Endothelial cell of umbilical vein (primary cell): ENCODE data around the gene SNED1. TPM values are rescaled to one million over a fixed set of nuclear protein-coding genes. Genes with fewer than 3 reads are reported as not detected.

Experiments used
- BruUV-seq: library from RNA; stranded (reverse); fragments of 400-500 nt; replicated peaks from 2 replicates; lab custom pipeline; 2021; lab: Mats Ljungman, UMichigan
- CTCF ChIA-PET: fragments of 300-600, 350-600 bp; sonication (Branson Sonifier 250); formaldehyde crosslinking; loops from one replicate; lab custom pipeline; 2021; ENCODE audit warnings: antibody characterized with exemption, inconsistent platforms; lab: Charles Lee
- POLR2A ChIA-PET: fragments of 300-600, 350-600 bp; sonication (Branson Sonifier 250); formaldehyde crosslinking; loops from one replicate; lab custom pipeline; 2021; ENCODE audit warnings: antibody characterized with exemption, inconsistent platforms; lab: Charles Lee
- DNase-seq: peaks from one replicate; pipeline ENCODE4 v3.0.0-alpha.2; 2011; ENCODE audit warnings: low read depth, low spot score
- FAIRE-seq: peaks from 2 replicates; lab custom pipeline; 2011; peaks lifted over from hg19 to GRCh38; lab: Jason Lieb, UNC
- H2AFZ ChIP-seq: 2 replicates; pipeline ENCODE4 v1.6.0; 2012; ENCODE audit warnings: low read depth, low read length, control low read depth, inconsistent platforms
- H3K27ac ChIP-seq: 2 replicates; pipeline ENCODE4 v1.5.1; 2011; ENCODE audit warnings: low read depth, mild to moderate bottlenecking, control low read depth, low read length, moderate library complexity; ENCODE audit not compliant: insufficient read depth
- H3K27me3 ChIP-seq, 2 experiments: 2 replicates each; pipeline versions ENCODE4 v1.6.0 to v1.6.1; 2011; ENCODE audit warnings: low read length in 2 of 2, mixed read lengths in 1 of 2; ENCODE audit not compliant: control insufficient read depth in 2 of 2, insufficient read depth in 2 of 2
- H3K36me3 ChIP-seq, 2 experiments: 2 replicates in 1 of 2; 3 replicates in 1 of 2; pipeline ENCODE4 v1.5.1; 2011; ENCODE audit warnings: low read length in 2 of 2, mild to moderate bottlenecking in 1 of 2, moderate library complexity in 1 of 2; ENCODE audit not compliant: control insufficient read depth in 2 of 2, insufficient read depth in 2 of 2; ENCODE audit errors: extremely low read depth in 1 of 2
- H3K4me1 ChIP-seq: 3 replicates; pipeline ENCODE4 v1.5.1; 2011; ENCODE audit warnings: mild to moderate bottlenecking, low read length; ENCODE audit not compliant: control insufficient read depth, insufficient read depth; ENCODE audit errors: extremely low read depth
- H3K4me2 ChIP-seq: 2 replicates; pipeline ENCODE4 v1.6.1; 2011; ENCODE audit warnings: low read length, control low read depth, mixed read lengths; ENCODE audit not compliant: insufficient read depth
- H3K4me3 ChIP-seq, 3 experiments: fragments of 200-600 bp in 1 of 3; sonication (generic), shearing (Covaris generic) in 1 of 3; replicated peaks in 1 of 3; 2 replicates each; pipeline ENCODE4 v1.5.1; 2011 to 2016; ENCODE audit warnings: control low read depth in 3 of 3, low read length in 3 of 3, mild to moderate bottlenecking in 2 of 3, inconsistent platforms in 1 of 3, low read depth in 1 of 3, moderate library complexity in 1 of 3; ENCODE audit not compliant: insufficient read depth in 1 of 3
- H3K79me2 ChIP-seq: 2 replicates; pipeline ENCODE4 v1.6.0; 2012; ENCODE audit warnings: low read length, inconsistent platforms; ENCODE audit not compliant: control insufficient read depth, insufficient read depth
- H3K9ac ChIP-seq: replicated peaks from 2 replicates; pipeline ENCODE3; 2011; ENCODE audit warnings: low read length, control low read depth; ENCODE audit not compliant: insufficient read depth; ENCODE audit errors: extremely low read depth
- H3K9me1 ChIP-seq: replicated peaks from 3 replicates; pipeline ENCODE4 v1.6.0; 2011; ENCODE audit warnings: mild to moderate bottlenecking, low read length; ENCODE audit not compliant: control insufficient read depth, insufficient read depth; ENCODE audit errors: extremely low read depth
- H3K9me3 ChIP-seq: replicated peaks from 2 replicates; pipeline ENCODE4 v1.5.1; 2012; ENCODE audit warnings: low read length, inconsistent platforms; ENCODE audit not compliant: control insufficient read depth, insufficient read depth
- H4K20me1 ChIP-seq: replicated peaks from 2 replicates; pipeline ENCODE3; 2011; ENCODE audit warnings: mild to moderate bottlenecking, low read length; ENCODE audit not compliant: control insufficient read depth, insufficient read depth; ENCODE audit errors: extremely low read depth
- CTCF ChIP-seq, 2 donors: IDR thresholded peaks; 1 replicate in 1 of 2; 2 replicates in 1 of 2; pipeline ENCODE4 v1.5.1; 2011; ENCODE audit warnings: low read length in 2 of 2, mild to moderate bottlenecking in 2 of 2, moderate library complexity in 2 of 2, control low read depth in 1 of 2, inconsistent platforms in 1 of 2, low read depth in 1 of 2; ENCODE audit not compliant: insufficient read depth in 1 of 2; ENCODE audit errors: extremely low read depth in 1 of 2
- EZH2 ChIP-seq: IDR thresholded peaks from 2 replicates; pipeline ENCODE4 v1.6.1; 2012; ENCODE audit warnings: borderline replicate concordance, low read depth, mild to moderate bottlenecking, moderate library complexity, low read length, inconsistent platforms; ENCODE audit not compliant: severe bottlenecking
- FOS ChIP-seq: IDR thresholded peaks from 2 replicates; pipeline ENCODE4 v1.6.1; 2011; ENCODE audit warnings: mild to moderate bottlenecking, low read length, moderate library complexity, borderline replicate concordance; ENCODE audit not compliant: insufficient read depth
- GATA2 ChIP-seq: IDR thresholded peaks from 2 replicates; pipeline ENCODE4 v1.7.0; 2011; ENCODE audit warnings: low read depth, mild to moderate bottlenecking, moderate library complexity, mixed read lengths, low read length; ENCODE audit not compliant: insufficient read length, insufficient read depth
- JUN ChIP-seq: IDR thresholded peaks from 2 replicates; pipeline ENCODE4 v1.6.1; 2011; ENCODE audit warnings: borderline replicate concordance, low read depth; ENCODE audit not compliant: insufficient read length, insufficient read depth
- MAX ChIP-seq: IDR thresholded peaks from 2 replicates; pipeline ENCODE4 v1.6.1; 2011; ENCODE audit not compliant: insufficient read depth, insufficient read length
- MYC ChIP-seq: IDR thresholded peaks from one replicate; pipeline ENCODE4 v1.6.1; 2011; ENCODE audit warnings: mild to moderate bottlenecking, low read depth, low read length
- POLR2A ChIP-seq: IDR thresholded peaks from 2 replicates; pipeline ENCODE4 v1.6.1; 2012; ENCODE audit warnings: low read depth, mild to moderate bottlenecking, control low read depth, low read length
- POLR2AphosphoS5 ChIP-seq: IDR thresholded peaks from 2 replicates; pipeline ENCODE4 v1.6.1; 2012; ENCODE audit warnings: low read depth, mild to moderate bottlenecking, control low read depth, low read length, moderate library complexity; ENCODE audit not compliant: insufficient read depth
- dilution Hi-C: fragments of 300-500 bp; cut with MboI; formaldehyde crosslinking; loops from one replicate; pipeline ENCODE4 v1.15.0; 2019; ENCODE audit warnings: low sequenced_read_pairs; ENCODE audit not compliant: extremely low pct_ligation_motif_present
- intact Hi-C: fragments of 100-400 bp; cut with micrococcal nuclease; formaldehyde crosslinking; loops from one replicate; pipeline ENCODE4 v1.10.0; 2022
- polyA plus RNA-seq, 4 experiments: library from polyadenylated mRNA; depleted of rRNA in 3 of 4; stranded (reverse) in 3 of 4; unstranded in 1 of 4; fragments of >200 nt; gene quantifications; 2 replicates each; pipeline versions ENCODE4 v1.2.1 to v1.2.3, GENCODE V29; 2011 to 2012; ENCODE audit warnings: missing spikeins in 1 of 4
- total RNA-seq: library from RNA; stranded (reverse); gene quantifications from 2 replicates; pipeline ENCODE4 v1.2.3, GENCODE V29; 2021

The SNED1 gene
- total and polyA plus RNA-seq, 2 donors (not counting 3 experiments of a cell fraction or from before 2014, with no cell fraction given) = 14.1 to 17.2 TPM

GRCh38 chr2:240959214-240959940 lies 39.0 kb upstream of the SNED1 start:
- Histone ChIP-seq H3K79me2 (no peaks in the 10 kb centered on the region), H2AFZ (no peak overlapping the region), H3K4me3 (no peak overlapping the region), H3K9me3 (no peaks in the 10 kb centered on the region), H4K20me1 (no peaks in the 10 kb centered on the region), H3K4me1 (no peaks in the 10 kb centered on the region), H3K9ac (no peak overlapping the region), H3K9me1 (no peaks in the 10 kb centered on the region), H3K27me3 (peaks cover 0 to 2% of the 10 kb centered on the region in 2 experiments), H3K27ac (no peak overlapping the region), H3K36me3 (no peaks in the 10 kb centered on the region), H3K4me2 (no peak overlapping the region)
- intact Hi-C loops (no loop called here), dilution Hi-C loops (no loop called here)
- no peak for TF ChIP-seq POLR2AphosphoS5
- no peak for TF ChIP-seq FOS
- no peak for TF ChIP-seq MYC
- TF ChIP-seq POLR2A = no peak
- TF ChIP-seq CTCF (IDR thresholded peaks at IDR 0.05; ENCODE audit: extremely low read depth in 1 of 2, insufficient read depth in 1 of 2, low read depth in 1 of 2, low read length in 2 of 2) = no peak
- TF ChIP-seq JUN = no peak
- no peak for TF ChIP-seq GATA2
- no peak for TF ChIP-seq EZH2
- no peak for TF ChIP-seq MAX
- DNase-seq (no peak), FAIRE-seq (no peak)
- POLR2A ChIA-PET = no interaction called here
- CTCF ChIA-PET = interaction anchor here (0.9 to 2.6 kb wide), 3 partner anchors 10 to 45 kb away, joined by 3 to 7 read pairs (median 3); no protein-coding TSS in a partner anchor
- no TSS peak for BruUV-seq
